A673 (cell line): ENCODE results near the gene TOMT.

Experiments
- EZH2 ChIP-seq: fragments of 200-600 bp; sonication (generic); IDR thresholded peaks from 2 replicates; pipeline ENCODE4 v1.6.1; 2017; ENCODE audit warnings: borderline replicate concordance, low read depth, mild to moderate bottlenecking, mixed read lengths, antibody characterized with exemption, low read length; ENCODE audit not compliant: poor library complexity, severe bottlenecking
- TF ChIP-seq, protein P1 (sequence below): fragments of 300-800, 200-600 bp; sonication (generic); conservative IDR thresholded peaks from 2 replicates; pipeline ENCODE4 v1.5.1; 2017; ENCODE audit warnings: low read depth, mild to moderate bottlenecking, antibody characterized with exemption, low read length, moderate library complexity, mixed read lengths

DNA sequence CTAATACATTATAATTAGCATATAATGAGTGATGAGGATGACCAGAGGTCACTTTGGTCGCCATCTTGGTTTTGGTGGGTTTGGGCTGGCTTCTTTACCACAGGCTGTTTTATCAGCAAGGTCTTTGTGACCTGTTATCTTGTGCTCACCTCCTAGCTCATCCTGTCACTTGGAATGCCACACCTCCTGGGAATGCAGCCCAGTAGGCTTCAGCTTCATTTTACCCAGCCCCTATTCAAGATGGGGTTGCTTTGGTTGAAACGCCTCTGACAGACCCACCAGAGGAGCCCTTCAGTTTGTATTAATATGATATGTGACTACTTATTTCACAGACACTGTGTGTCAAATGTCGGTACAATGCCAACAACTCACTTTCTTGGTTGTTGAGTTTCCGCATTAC, 50.0 kb downstream of the TOMT start:
- TF ChIP-seq, protein P1, sequence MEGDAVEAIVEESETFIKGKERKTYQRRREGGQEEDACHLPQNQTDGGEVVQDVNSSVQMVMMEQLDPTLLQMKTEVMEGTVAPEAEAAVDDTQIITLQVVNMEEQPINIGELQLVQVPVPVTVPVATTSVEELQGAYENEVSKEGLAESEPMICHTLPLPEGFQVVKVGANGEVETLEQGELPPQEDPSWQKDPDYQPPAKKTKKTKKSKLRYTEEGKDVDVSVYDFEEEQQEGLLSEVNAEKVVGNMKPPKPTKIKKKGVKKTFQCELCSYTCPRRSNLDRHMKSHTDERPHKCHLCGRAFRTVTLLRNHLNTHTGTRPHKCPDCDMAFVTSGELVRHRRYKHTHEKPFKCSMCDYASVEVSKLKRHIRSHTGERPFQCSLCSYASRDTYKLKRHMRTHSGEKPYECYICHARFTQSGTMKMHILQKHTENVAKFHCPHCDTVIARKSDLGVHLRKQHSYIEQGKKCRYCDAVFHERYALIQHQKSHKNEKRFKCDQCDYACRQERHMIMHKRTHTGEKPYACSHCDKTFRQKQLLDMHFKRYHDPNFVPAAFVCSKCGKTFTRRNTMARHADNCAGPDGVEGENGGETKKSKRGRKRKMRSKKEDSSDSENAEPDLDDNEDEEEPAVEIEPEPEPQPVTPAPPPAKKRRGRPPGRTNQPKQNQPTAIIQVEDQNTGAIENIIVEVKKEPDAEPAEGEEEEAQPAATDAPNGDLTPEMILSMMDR: no peak
- no peak for TF ChIP-seq EZH2
